ENCODE results near the gene CNTN4.

CNTN4 gene

GRCh38 chr3:2686816-2687502, 588.3 kb downstream of the CNTN4 start:
- no peak overlapping the region for H3K4me3 ChIP-seq (ENCODE audit: low read depth, low read length)
- DNase-seq (ENCODE audit: low read depth, low spot score) = no peak
- in situ Hi-C loops (cut with HindIII; ENCODE audit: low sequenced_read_pairs) = no loop called here
- no peak for TF ChIP-seq CTCF (IDR thresholded peaks at IDR 0.05; ENCODE audit: low read depth, low read length)

- no peak overlapping the region for H3K4me3 ChIP-seq (ENCODE audit: low read depth, low read length)
- no peak for TF ChIP-seq CTCF (IDR thresholded peaks at IDR 0.05; ENCODE audit: low read depth, low read length)
- no peak for DNase-seq (ENCODE audit: low read depth, low spot score)
- in situ Hi-C loops (cut with HindIII; ENCODE audit: low sequenced_read_pairs) = no loop called here
These were observed 598.9 kb downstream of the CNTN4 start for GRCh38 chr3:2697589-2697988.

- in situ Hi-C loops (cut with HindIII; ENCODE audit: low sequenced_read_pairs) = no loop called here
- H3K4me3 ChIP-seq (ENCODE audit: low read depth, low read length) = no peak overlapping the region
- DNase-seq (ENCODE audit: low read depth, low spot score) = no peak
- no peak for TF ChIP-seq CTCF (IDR thresholded peaks at IDR 0.05; ENCODE audit: low read depth, low read length)
These were observed 602.8 kb downstream of the CNTN4 start for GRCh38 chr3:2701471-2701870.

GRCh38 chr3:2706144-2706835, 607.6 kb downstream of the CNTN4 start:
- no peak for DNase-seq (ENCODE audit: low read depth, low spot score)
- in situ Hi-C loops (cut with HindIII; ENCODE audit: low sequenced_read_pairs) = no loop called here
- TF ChIP-seq CTCF (IDR thresholded peaks at IDR 0.05; ENCODE audit: low read depth, low read length) = no peak
- H3K4me3 ChIP-seq (ENCODE audit: low read depth, low read length) = no peak overlapping the region

- DNase-seq (ENCODE audit: low read depth, low spot score) = no peak
- in situ Hi-C loops (cut with HindIII; ENCODE audit: low sequenced_read_pairs) = no loop called here
- H3K4me3 ChIP-seq (ENCODE audit: low read depth, low read length) = no peak overlapping the region
- TF ChIP-seq CTCF (IDR thresholded peaks at IDR 0.05; ENCODE audit: low read depth, low read length) = no peak
These were observed 608.2 kb downstream of the CNTN4 start for GRCh38 chr3:2706836-2707210.

GRCh38 chr3:2711081-2711480, 612.4 kb downstream of the CNTN4 start:
- in situ Hi-C loops (cut with HindIII; ENCODE audit: low sequenced_read_pairs) = no loop called here
- no peak for DNase-seq (ENCODE audit: low read depth, low spot score)
- H3K4me3 ChIP-seq (ENCODE audit: low read depth, low read length) = no peak overlapping the region
- no peak for TF ChIP-seq CTCF (IDR thresholded peaks at IDR 0.05; ENCODE audit: low read depth, low read length)

Data from astrocyte of the spinal cord (primary cell).